Stimulated activated CD4-positive, alpha-beta T cell treated with anti-CD3 and anti-CD28 coated beads, Interleukin-1b, Interleukin-23, amount 100 ng/mL, for 1 hour (primary cell): ENCODE measurements around the gene TBL2.
"Not testable (repeated sequence)": the region's sequence is repeated elsewhere in the genome, so short reads cannot be mapped to it uniquely, and the experiment has no call there.

Experiments used
- DNase-seq, 2 donors: peaks; one replicate each; pipeline ENCODE4 v3.0.0-alpha.2; 2020; ENCODE audit warnings: low read depth in 2 of 2

Gene TBL2

GRCh38 chr7:73570521-73570920, 7.9 kb downstream of the TBL2 start:
- no peak for DNase-seq

GRCh38 chr7:73569042-73569608, 9.3 kb downstream of the TBL2 start:
- DNase-seq, result no peak

DNA sequence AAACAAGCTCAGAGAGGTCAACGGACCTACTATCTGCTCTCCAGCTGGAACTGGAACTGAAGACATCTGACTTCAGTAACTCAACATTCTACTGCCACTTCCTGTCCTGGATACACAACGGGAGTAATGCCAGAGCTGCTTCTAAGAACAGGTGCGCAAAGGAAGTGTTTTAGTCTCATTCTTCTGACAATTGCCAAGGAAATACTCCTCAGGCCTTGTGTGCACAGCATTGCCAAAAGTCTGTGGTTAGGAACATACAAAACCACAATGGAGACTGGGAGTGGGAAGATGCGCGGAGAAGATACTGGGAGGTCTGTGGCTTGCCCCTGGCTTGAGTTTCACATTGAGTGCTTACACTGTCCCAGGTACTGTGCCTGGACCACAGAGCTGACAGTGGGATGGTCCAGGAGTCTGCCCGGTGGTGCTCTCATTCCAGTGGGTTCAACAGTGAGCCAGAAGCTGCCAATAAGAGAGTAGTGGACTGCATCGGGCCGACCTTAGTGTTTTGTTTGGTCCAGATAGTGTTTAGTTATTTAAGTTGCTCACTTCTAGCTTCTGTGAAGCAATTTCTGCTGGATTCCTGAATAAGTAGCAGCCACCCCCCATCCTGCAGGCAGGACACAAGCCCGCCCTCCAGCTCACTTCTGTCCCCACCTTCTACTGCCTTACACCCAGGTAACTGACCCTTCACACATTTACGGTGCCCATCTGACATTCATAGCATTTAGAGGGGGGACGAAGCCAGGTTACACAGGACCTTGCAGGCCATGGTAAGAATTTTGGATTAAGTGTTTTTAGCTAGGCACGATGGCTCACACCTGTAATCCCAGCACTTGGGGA, 10.3 kb downstream of the TBL2 start:
- no peak for DNase-seq

- no peak for DNase-seq
Measured at GRCh38 chr7:73567140-73567539, 11.2 kb downstream of the TBL2 start.

DNA sequence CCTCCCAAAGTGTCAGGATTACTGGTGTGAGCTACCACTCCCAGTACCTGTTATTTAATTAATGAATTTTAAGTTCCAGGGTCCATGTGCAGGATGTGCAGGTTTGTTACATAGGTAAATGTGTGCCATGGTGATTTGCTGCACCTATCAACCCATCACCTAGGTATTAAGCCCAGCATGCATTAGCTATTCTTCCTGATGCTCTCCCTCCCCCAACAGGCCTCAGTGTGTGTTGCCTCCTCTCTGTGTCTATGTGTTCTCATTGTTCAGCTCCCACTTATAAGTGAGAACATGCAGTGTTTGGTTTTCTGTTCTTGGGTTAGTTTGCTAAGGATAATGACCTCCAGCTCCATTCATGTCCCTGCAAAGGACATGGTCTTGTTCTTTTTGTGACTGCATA, 11.9 kb downstream of the TBL2 start:
- not testable (repeated sequence) for DNase-seq

DNA sequence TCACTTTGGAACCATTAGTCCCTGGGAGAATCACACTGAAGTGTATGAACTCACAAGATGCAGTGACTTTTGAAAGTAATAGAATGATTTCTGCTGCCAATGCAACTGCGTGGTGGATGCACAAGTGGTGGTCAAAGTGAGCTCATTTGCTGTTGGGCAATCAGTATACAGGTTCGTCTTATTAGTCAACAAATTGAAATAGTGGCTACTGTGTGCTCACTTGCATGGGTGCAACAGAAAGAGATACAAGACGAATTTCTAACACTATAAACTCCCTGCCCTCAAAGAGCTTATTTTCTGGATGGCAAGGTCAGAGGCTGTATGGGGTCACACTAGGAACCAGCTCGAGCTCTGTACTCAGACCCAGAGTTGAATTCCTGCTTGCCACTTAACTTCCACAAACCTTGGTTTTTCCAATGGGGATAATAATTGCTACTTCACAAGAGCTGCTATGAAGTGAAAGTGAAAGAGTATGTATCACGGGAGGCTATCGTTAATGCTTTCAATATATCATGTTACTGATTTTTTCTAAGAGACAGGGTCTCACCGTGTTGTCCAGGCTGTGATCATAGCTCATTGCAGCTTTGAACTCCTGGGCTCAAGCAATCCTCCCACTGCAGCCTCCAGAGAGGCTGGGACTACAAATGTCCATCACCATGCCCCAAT, 12.6 kb downstream of the TBL2 start:
- DNase-seq, result no peak

DNA sequence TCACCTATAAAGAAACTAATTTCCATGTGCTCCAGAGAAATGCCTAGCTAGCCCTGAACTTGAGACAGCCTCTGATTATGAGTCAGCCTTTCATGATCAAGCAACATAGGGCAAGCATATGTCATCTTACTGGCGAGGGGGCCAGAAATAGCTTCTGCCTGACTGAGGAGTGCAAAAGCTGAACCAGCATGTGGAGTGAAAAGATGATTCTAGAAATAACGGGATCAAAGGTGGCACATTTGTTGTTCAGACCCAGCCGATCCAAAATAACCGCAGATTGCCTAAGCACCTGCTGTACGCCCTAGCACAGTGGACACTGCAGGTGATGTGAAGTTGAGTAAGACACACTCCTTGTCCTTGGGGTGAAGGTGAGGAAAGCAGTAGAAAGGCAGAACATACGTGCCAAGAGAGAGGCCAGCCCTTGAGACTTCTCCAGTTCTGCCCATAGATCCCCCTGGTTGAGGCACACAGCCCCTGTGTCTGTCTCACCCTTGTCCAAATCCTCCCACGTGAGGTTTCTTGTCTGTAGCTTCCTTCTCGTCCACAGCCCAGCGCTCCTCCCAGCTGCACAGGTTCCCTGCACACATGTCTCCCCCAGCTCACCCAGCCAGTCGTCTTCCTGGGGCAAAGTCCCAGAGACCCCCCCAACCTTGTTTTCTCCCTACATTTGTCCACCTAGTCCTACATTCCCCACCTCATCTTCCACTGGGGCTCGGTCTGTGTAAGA, 18.1 kb downstream of the TBL2 start:
- DNase-seq, result no peak

- peak; percentile 48 to 56 for DNase-seq
Measured at GRCh38 chr7:73557397-73558257, 20.8 kb downstream of the TBL2 start, which contains the start of gene BCL7B. BCL7B (minus strand) TSS chr7:73557690; CDS start chr7:73557578, 112 bp downstream.

- DNase-seq, result peak; percentile 78
Measured at GRCh38 chr7:73557108-73557396, 21.3 kb downstream of the TBL2 start.

- no peak for DNase-seq
Measured at GRCh38 chr7:73556208-73557107, 21.9 kb downstream of the TBL2 start.

DNA sequence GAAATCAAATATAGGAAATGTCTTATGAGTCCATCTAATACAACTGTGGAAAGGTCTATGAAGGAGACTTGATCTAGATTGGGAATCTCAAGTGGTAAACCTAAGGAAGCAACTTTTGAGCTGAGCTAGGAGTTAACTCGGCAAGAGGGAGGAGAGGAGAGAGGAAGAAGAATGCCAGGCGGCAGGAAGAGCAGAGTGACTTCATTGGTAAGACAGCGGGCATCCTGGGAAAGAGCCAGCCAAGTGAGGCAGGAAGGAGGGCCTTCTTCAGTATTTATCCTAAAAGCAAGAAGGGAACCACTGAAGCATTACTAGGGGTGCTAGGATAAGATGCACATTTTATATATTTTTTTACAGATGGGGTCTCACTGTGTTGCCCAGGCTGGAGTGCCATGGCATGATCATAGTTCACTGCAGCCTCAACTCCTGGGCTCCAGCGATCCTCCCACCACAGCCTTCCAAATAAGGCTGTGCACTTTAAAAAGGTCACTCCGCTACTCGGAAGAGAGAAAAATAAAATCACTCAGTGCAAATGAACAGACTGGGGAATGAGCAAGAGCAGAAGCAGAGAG, 22.9 kb downstream of the TBL2 start:
- DNase-seq, result no peak

DNA sequence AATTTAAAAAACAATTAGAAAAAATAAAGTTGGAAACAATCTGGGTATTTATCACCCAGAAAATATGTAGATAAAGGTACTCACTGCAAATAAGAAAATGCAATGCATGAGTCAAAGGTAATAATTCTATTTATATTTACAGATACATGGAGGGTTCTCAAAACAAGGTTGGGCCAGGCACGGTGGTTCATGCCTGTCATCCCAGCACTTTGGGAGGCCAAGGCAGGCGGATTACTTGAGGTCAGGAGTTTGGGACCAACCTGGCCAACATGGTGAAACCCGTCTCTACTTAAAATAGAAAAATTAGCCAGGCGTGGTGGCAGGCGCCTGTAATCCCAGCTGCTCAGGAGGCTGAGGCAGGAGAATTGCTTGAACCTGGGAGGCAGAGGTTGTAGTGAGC, 28.3 kb downstream of the TBL2 start:
- DNase-seq, result not testable (repeated sequence)

GRCh38 chr7:73549176-73549575, 29.2 kb downstream of the TBL2 start:
- DNase-seq, result no peak

GRCh38 chr7:73547841-73548240, 30.5 kb downstream of the TBL2 start:
- DNase-seq, result no peak

GRCh38 chr7:73544678-73545077, 33.7 kb downstream of the TBL2 start:
- DNase-seq, result no peak

DNA sequence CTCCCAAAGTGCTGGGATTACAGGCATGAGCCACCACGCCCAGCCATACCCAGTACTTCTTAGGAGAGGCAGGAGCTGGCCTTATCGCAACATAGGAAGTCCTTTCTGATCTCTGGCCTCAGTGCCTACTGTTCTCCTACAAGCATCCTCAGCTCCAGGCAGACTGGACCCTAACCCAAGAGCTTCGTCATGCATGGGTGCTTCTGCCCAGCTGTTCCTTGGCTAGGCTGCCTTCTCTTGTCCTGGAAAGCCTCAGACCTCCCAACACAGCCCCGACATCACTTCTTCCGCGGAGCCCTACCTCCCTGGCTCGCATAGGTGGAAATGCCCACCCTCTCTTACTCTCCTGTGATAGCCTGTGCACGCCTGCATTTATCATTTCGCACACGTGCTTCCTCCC, 36.7 kb downstream of the TBL2 start:
- DNase-seq, result no peak

DNA sequence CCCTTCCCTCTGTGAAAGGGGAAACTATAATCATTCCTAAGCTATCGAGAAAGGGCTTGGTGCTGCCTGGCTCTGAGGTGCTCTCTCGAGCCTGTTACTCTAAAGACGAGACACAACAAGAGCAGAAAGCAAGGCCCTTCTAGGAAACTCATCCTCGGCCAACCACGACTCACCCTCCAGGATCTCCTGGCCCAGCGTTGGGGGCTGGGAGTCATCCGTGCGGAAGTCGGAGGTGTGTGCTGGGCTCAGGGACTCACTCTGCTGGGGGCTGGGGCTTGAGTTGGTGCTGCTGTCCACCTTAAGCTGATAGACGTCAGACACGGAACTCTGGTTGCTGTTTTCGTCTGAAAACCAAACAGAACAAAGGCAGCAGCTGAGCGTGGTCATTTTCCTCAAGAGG, 38.7 kb downstream of the TBL2 start:
- no peak for DNase-seq

DNA sequence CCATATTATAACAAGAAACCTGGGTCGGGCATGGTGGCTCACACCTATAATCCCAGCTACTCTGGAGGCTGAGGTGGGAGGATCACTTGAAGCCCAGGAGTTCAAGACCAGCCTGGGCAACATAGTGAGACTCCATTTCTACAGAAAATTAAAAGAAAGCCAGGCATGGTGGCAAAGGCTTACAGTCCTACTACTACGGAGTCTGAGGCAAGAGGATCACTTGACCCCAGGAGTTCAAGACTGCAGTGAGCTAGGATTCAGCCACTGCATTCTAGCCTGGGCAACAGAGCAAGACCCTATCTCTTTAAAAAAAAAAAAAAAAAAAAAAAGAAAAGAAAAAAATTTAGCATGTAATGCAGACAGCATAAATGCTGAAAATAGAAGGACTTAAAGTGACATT, 39.9 kb downstream of the TBL2 start:
- not testable (repeated sequence) for DNase-seq

GRCh38 chr7:73537051-73537450, 41.3 kb downstream of the TBL2 start:
- no peak for DNase-seq

DNA sequence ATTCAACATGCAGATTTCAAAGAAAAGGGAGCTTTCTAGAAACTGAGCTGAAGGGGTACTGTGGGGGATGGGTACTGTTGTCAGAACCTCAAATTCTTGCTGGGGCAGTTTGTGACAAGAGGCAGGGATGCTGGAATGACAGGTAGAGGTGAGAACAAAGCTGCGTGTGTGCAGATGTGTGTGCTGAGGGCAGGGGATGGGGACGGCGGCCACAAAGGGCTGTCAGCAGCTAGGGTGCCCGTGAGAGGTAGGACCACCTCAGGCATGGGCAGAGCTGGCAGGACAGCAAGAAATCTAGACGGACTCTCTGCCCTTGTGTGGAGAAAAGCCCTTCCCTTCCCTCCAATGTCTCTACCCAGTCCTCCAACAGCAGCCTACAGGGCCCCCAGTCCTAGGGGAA, 41.9 kb downstream of the TBL2 start:
- no peak for DNase-seq
